ENCODE data around the gene MATN1.
"Not testable (repeated sequence)": the region's sequence is repeated elsewhere in the genome, so short reads cannot be mapped to it uniquely, and the experiment has no call there.

Gene MATN1, protein sequence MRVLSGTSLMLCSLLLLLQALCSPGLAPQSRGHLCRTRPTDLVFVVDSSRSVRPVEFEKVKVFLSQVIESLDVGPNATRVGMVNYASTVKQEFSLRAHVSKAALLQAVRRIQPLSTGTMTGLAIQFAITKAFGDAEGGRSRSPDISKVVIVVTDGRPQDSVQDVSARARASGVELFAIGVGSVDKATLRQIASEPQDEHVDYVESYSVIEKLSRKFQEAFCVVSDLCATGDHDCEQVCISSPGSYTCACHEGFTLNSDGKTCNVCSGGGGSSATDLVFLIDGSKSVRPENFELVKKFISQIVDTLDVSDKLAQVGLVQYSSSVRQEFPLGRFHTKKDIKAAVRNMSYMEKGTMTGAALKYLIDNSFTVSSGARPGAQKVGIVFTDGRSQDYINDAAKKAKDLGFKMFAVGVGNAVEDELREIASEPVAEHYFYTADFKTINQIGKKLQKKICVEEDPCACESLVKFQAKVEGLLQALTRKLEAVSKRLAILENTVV

DNA sequence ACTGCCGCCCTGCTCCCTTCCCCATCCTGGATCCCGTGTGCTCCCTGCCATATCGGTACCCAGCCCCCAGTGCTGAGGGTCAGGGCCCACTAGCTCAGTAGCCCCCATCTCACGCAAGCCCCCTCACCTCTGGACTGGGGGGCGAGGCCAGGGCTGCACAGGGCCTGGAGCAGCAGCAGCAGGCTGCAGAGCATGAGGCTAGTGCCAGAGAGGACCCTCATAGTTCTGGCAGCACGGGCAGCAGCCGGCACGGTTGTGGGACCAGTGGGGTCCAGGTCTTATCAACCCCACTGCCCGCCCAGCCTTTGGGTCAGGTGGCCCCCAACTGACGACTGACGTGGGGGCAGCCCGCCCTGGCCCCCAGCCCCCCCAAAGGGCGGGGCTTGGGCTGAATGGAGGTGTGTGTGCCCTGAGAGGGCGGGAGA lies at the start of gene MATN1:
TSS of gene MATN1 (minus strand) at position 255 of the 425 bp plus-strand sequence. CDS start at position 221, 34 bp downstream.
- DNase-seq (ENCODE audit: low spot score) = no peak

DNA sequence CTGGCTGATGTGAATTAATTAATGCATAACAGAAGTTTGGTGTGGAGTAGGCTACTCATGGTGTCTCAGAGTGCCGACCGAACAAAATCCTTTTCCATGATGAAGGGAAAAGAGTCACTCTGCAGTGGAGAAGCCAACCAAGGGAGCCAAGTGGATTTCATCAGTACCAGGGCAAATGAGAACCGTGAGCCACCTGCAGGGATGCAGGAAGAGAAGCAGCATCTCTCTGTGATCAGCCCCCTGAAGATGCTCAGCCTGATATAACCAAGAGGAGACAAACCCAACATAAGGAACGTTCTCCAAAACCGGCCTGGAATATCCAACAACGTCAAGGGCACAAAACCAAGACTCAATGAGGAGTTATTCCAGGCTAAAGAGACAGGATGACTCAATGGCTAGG lies 47.6 kb upstream of the MATN1 start:
- DNase-seq (ENCODE audit: low spot score) = no peak

DNA sequence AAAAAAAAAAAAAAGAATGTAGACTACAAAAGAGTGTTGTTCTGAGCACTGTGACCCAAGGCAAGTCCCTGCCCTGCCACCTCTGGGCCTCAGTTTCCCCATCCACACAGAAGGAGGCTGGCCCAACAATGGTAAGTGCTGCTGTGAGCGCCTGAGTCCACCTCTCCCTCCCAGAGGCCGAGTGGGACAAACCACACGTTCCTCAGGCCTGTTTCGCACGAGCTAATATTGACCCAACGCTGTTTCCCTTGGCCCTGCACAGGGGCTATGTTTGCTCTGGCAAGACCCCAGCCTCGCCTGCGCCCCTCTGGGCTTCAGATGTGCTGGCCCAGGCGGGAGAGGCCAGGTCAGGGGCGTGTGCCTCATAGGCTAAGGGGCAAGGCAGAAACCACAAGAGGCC lies 46.8 kb upstream of the MATN1 start:
- DNase-seq (ENCODE audit: low spot score) = no peak

DNA sequence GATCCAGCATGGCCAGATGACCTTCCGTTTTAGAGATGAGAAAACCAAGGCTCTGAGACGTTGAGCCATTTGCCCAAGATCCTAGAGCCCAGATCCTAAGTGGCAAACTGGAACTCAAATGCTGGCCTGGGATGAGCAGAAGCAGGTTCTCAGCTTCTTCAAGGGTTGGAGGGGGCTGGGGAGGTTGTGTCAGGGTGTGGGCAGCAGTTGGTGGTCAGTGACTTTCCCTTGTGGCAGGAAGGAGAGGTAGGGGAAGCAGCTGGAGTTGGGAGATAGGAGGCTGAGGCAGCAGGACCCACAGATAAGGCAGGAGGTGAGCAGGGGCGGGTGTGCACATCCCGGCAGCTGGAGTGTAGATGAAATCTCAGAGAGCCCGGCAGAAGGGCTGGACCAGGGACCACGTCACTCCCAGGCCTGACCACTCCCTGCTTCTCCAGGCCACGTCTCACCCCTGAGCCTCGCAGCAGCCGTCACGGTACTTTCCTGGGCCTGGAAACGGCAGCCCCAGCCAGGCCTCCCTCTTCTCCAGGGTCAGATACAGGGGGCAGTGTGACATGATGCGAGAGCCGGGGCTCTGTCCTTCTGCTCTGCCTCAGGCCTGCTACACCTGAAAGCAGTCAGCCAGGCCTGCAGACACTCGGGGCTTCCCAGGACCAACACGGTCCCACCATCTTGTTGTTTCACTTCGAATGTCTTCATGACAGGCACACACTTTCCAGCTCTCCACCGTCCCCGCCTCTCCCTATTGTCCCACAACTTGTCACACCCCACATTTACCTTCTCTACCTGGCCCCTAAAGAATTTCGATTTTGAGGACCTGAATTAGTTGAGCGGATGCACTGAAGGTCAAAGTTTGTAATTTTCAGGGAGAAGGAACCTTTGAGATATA lies 45.7 kb upstream of the MATN1 start:
- peak; percentile 56 for DNase-seq (ENCODE audit: low spot score)

DNA sequence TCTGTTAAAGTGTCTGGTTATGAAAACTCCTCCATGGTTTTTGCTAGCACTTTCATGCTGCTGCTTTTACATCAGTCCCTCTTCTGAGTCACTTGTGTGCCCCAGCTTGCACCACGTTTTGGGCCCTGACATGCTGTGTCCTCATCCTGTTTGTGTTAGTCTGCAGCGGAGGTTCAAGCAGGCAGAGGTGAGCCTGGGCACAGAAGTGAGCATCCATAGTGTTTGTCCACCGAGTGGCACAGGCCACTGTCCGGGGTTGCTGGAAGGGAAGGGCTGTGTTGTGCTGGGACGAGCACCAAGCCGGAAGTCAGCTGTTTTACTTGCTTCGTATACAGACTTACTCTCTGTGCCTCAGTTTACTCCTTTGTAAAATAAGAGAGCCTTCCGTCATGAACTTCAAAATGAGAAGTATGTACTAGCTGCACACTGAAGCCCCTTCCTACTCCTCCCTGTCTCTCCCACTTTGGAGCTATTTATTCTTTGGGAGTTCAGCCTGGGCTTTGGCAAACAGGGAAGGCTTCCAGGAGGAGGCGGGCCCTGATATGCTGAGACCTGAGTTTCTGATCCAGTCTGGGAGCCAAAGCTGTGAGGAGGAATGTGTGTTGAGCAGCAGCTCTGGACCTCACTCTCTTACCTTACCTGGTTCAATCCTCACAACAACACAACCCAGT lies 44.9 kb upstream of the MATN1 start:
- no peak for DNase-seq (ENCODE audit: low spot score)

DNA sequence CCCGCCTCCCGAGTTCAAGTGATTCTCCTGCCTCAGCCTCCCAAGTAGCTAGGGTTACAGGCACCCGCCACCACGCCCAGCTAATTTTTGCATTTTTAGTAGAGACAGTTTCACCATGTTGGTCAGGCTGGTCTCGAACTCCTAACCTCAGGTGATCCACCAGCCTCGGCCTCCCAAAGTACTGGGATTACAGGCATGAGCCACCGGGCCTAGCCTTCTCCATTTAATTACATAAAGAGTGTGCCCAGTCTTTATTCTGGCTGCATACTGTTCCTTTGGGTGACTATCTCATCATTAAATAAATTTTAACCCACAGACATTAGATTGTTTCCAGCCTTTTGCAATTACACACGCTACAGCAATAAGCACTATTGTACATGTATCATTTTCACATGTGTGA lies 43.6 kb upstream of the MATN1 start:
- DNase-seq (ENCODE audit: low spot score) = not testable (repeated sequence)

DNA sequence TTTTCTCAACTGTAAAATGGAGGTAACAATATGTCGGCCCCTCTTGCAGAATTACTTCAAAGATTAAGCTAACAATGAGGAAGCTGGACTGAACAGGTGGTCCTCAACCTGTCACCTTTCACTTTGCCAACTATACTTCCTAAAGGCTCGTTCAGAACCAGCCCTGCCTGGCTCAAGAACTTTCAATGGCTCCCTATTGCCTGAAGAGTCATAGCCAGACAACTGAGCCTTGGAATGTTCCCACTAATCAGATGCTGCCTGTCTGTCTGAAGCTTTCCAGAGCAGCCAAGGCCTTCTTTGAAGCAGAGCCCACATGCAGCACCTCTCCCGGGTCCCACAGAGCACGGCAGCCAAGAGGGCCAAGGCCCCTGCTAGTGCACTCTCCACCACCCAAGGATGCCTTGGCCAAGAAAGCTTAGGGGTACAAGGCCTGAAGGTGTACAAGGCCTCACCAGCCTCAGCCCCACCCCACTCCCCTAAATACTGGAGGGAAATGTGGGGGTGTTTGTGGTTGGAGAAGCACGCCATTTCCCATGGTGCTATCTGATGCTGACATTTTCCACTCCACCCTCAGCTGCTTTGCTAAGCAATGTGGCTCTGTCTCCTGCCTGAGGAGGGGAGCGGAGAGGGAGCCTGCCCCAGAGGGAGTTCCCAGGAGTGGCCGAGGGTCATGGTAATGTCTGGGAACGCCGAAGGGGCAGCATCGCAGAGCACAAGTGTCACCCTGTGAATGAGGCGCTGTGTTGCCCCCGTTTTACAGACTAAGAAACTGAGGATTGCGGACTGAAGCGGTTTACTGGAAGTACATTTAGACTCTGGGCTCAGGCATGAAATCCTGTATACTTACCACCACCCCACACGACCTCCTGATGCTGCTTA lies 42.4 kb upstream of the MATN1 start:
- no peak for DNase-seq (ENCODE audit: low spot score)

DNA sequence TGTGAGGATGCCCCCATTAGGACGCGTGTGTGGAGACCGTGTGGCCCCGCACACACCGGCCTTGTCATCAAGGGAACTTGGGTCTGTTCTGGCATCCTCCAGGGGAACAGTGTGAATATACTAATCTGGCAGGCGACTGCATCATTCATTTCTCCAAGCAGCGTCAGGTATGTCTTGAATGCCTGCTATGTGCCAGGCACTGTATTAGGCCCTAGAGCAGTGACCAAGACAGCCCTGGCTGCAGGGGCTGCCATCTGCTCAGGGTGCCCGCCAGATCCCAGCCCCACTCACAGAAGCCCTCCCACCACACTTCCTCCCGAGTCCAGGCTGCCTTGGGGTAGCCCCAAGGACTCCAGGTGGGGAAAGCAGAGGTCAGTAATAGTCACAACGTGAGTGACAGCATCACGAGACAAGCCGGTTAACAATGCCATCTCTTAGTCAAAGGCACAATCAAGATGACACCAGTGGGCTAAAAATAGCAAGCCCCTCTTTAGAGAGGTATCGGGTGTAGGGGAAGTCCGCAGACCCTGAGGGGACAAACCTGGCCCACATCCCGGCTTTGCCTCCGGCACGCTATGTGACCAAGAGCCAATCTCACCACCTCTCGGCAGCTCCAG lies 41.7 kb upstream of the MATN1 start:
- DNase-seq (ENCODE audit: low spot score) = no peak

DNA sequence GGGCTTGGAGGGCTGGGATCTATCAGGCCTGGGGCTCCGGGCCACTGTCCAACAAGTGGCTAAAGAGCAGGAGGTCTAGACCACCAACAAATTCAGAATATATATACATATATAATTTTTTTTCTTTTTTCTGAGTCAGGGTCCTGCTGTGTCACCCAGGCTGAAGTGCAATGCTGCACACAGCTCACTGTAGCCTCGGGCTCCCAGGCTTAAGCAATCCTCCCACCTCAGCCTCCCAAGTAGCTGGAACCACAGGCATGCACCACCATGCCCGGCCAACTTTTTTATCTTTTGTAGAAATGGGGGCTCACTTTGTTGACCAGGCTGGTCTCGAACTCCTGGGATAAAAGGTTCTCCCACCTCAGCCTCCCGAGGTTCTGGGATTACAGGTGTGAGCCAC lies 41.0 kb upstream of the MATN1 start:
- no peak for DNase-seq (ENCODE audit: low spot score)

DNA sequence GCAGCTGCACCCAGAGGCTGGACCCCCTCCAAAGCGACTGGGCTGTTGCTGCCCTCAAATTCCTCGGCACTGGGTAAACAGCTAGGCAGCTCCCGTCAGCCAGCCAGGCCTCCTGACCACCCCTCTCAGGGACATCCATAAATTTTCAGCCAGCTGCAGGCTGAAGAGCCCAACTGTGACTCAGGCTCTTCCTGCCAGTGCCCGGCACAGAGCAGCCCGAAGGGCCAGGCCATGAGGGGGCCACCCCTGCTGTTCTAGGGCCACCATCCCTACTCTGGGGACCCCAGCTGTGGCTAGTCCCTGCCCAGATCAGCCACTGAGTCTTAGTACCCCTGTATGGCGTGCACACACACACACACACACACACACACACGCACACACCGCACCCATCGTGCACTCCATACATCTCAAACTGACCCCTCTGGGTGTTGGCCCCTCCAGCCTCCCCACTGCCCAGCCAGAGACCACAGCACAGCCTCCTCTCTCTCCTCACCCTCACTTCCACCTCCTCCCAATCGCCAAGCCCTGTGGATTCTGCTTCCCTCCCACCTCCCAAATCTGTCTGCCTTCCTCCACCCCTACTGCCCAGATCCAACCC lies 40.4 kb upstream of the MATN1 start:
- DNase-seq (ENCODE audit: low spot score) = peak; percentile 70

DNA sequence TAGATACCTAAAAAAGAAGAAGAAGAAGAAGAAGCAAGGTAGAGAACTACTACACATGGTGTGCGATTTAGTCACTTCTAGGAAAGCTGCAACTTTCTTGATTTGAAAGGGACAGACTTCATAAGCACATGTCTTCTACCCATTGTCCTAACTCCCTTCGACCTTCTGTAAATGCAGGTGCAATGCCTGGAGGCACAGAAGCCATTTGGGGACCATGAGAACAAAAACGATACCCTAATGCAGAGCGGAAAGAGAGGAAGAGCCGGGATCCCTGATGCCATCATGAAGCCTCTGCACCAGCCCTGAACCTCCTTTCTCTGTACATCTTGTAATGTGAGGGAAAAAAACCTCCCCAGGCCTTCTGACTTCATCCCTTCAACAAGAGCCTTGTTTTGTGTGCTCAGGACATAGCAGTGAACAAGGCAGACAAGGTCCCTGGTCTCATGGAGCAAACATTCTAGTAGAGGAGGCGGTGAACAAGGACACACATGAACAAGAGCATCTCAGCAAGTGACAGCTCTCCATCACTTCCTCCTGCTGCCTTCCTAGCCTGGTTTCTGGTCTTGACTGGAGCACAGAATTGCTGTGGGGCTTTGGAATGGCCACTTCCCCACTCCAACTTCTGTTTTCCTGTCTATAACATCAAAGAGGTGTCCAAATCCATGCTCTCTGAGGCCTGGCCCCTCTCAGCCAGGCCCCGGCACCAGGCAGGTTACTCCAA lies 39.7 kb upstream of the MATN1 start:
- DNase-seq (ENCODE audit: low spot score) = no peak

DNA sequence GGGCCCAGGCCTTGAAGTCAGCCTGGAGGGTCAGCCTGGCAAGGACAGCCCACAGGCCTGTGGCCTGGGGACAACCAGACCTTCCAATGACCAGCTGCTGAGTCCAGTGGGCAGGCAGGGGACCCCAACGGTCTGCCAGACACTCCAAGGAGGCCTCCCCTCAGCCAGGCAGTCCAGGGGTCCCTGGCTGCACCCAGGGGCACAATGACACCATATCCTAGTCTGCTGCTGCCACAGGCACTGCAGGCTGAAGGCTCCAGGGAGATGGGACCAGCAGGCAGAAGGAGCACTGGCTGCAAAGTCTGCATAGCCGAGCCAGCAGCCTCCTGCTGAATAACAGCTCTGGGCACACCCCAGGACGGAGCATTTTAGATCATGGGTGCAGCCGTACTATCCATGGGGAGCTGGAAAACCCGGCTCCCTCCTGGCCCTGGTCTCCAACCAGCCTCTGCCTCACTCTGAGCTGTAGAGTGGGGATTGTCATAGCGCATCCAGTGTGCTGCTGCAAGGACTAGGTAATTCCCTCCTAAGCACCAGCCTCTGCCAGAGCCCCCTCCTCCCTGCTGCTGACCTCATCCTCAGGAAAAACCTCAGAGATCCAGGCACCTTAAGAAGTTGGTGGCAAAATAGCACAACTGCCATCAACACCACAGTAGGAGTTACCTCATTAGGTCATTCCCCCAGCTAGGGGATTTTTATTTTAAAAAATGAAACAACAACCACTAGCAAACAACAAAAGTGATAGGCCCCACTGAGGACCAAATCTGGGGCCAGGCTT lies 39.0 kb upstream of the MATN1 start:
- DNase-seq (ENCODE audit: low spot score) = no peak

DNA sequence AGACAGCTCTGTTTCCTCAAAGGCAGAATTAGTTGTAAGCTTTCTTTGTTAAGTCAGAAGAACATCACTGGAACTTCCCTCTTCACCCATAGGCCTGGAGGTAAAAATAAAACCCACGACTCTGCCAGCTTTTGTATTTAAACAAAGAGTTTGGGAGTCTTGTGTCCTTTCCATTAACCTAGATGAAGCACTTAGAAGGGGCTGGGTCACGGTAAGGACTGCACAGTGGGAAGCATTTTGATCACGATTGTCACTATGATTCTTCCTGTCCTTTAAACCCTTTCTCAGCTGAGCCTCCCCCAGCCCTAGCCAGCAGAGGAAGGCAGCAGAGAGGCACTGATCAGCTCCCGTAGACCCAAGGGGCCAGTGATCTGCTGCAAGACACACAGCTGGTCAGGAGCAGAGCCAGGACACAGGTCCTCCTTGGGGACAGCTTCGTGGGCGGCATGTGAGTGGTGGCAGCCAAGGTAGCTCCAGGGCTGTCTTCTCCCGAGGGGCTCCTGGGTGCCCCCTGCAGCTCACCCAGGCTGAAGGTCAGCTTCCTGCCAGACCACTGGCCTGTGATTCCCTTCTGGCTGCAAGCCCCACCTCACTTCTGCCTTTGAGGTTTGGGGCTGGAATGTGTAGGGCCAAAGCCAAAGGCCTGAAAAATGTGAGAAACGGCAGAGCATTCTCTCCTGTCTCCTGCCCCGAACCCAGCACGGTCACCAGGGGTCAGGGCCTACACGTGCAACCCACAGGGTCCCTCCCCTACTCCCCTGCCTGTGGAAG lies 38.2 kb upstream of the MATN1 start:
- DNase-seq (ENCODE audit: low spot score) = peak; percentile 81

DNA sequence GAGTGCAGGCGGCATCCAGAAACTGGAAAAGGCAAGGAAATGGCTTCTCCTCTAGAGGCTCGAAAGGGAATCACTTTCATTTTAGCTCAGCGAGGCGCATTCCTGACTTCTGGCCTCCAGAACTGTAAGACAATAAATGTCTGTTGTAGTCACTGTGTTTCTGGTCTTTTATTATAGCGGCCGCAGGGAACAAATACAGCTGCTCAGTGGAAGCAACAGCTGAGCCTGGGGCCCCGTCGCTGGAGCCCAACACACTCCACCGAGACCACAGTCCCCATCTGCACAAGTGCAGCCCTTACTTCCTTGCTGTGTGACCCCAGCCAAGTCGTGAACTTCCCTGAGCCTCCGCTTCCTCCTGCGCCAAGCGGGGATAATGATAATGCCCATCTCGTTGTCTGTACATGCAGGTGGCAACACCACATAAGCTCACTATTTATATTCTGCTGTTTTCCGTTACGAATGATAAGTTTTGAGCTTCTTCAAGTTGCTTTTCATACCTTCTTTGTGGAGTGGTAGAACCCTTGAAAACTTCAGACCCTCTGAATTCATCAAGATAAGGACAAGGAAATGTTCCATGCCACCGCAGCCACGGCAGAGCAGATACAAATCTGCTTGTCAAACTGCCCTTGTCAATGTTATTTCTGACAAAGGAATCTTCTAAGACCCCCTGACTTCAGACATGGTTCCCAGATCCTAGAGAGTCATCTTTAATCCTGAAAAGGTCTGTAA lies 37.4 kb upstream of the MATN1 start:
- DNase-seq (ENCODE audit: low spot score) = no peak

DNA sequence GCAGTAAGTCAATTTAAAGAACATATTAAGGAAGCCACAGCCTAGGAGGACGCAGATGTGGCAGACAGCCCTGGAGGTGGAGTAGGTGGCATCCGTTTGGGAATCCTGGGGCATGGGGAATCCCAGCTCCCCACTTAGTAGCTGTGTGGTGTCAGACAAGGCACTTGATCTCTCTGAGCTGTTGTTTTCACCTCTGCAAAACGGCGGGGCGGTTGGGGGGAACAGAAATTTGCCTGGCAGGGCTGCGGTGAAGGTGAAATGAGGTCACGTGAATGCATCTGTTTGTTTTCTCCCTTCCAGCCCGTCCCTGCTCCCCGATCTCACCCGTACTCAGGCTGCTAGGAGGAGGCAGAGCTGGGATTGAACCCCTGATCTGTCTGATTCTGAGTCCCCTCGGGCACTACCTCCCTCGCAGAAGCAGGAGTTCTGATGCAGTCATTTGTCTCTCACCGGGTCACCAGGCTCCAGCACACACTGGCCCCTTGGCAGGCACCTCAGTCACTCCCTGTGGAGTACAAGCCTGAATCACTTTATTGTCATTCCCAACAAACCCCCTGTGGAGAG lies 36.4 kb upstream of the MATN1 start:
- no peak for DNase-seq (ENCODE audit: low spot score)

DNA sequence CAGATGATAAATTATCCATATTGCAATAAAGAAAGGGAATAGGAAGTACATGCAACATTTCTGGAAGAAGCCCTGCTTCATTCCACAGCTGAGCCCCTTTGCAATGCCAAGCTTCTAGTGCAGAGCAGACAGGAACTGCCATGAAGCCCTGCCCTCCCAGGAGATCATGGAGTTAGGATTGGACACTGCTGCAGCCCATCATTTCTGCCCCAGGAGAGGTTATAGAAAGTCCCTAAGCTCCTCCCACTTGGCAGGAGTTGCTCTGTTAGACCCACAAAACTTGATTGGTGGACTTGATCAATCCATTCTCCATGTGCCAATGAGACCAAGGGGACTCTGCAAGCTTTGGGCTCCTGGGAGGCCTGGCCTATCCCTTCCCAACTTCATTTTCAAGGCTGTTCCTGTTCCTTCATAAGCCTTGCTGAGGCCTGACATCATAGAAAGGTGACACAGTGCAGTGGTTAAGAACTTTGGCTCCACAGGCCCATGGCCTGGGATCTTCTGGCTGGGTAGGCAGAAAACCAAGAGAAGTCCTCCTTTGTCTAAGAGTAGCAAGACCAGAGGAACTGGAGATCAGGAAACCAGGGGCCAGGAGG lies 35.5 kb upstream of the MATN1 start:
- DNase-seq (ENCODE audit: low spot score) = no peak
